HL-60 (cell line): ENCODE data around the gene FABP6.

Source experiments
- DNase-seq, 2 experiments: peaks; one replicate each; pipeline ENCODE4 v3.0.0-alpha.2; 2010 to 2020; ENCODE audit warnings: low read depth in 1 of 2, low spot score in 1 of 2
- H3K27ac ChIP-seq: fragments of 250-450 bp; sonication (Bioruptor Pico); replicated peaks from 2 replicates; pipeline ENCODE4 v1.5.1; 2020; ENCODE audit warnings: mild to moderate bottlenecking, moderate library complexity
- H3K27me3 ChIP-seq: fragments of 250-450 bp; sonication (Bioruptor Pico); 2 replicates; pipeline ENCODE4 v1.5.1; 2021; ENCODE audit warnings: mild to moderate bottlenecking, moderate library complexity; ENCODE audit not compliant: insufficient read depth, poor library complexity, severe bottlenecking
- H3K4me3 ChIP-seq: replicated peaks from 2 replicates; pipeline ENCODE4 v1.5.1; 2011; ENCODE audit warnings: mild to moderate bottlenecking, control low read depth, low read length; ENCODE audit not compliant: insufficient read depth
- CTCF ChIP-seq: IDR thresholded peaks from one replicate; pipeline ENCODE4 v1.5.1; 2011; ENCODE audit warnings: low read length, control low read depth, inconsistent platforms; ENCODE audit not compliant: insufficient read depth
- GABPA ChIP-seq: IDR thresholded peaks from 2 replicates; pipeline ENCODE4 v1.6.1; 2012; ENCODE audit warnings: low read depth
- POLR2AphosphoS5 ChIP-seq: IDR thresholded peaks from 2 replicates; pipeline ENCODE4 v1.6.1; 2012; ENCODE audit warnings: low read depth
- REST ChIP-seq: IDR thresholded peaks from 2 replicates; pipeline ENCODE4 v1.6.1; 2012; ENCODE audit warnings: low read depth; ENCODE audit not compliant: insufficient replicate concordance
- SPI1 ChIP-seq: IDR thresholded peaks from 2 replicates; pipeline ENCODE4 v1.6.1; 2012; ENCODE audit warnings: low read depth, mild to moderate bottlenecking, borderline replicate concordance

The FABP6 gene

GRCh38 chr5:160250226-160250625 is 20.9 kb downstream of the FABP6 start:
- H3K27ac ChIP-seq, result no peak overlapping the region
- DNase-seq, result no peak
- no peak overlapping the region for H3K4me3 ChIP-seq
- no peaks in the 10 kb centered on the region for H3K27me3 ChIP-seq
- TF ChIP-seq REST (no peak), POLR2AphosphoS5 (no peak), CTCF (no peak)

GRCh38 chr5:160250826-160251225 is 21.5 kb downstream of the FABP6 start:
- Histone ChIP-seq H3K27ac (no peak overlapping the region), H3K27me3 (no peaks in the 10 kb centered on the region), H3K4me3 (no peak overlapping the region)
- TF ChIP-seq SPI1, result no peak
- TF ChIP-seq GABPA, result no peak
- TF ChIP-seq POLR2AphosphoS5, result no peak
- TF ChIP-seq REST, result no peak
- no peak for TF ChIP-seq CTCF
- no peak for DNase-seq

GRCh38 chr5:160251406-160252155 is 22.3 kb downstream of the FABP6 start:
- H3K27ac ChIP-seq, result no peak overlapping the region
- H3K27me3 ChIP-seq, result no peaks in the 10 kb centered on the region
- H3K4me3 ChIP-seq, result no peak overlapping the region
- TF ChIP-seq REST (no peak), SPI1 (no peak), POLR2AphosphoS5 (no peak), GABPA (no peak), CTCF (no peak)
- no peak for DNase-seq
